8988T (cell line): ENCODE measurements around the gene TRAF7.

Experiments used
- DNase-seq: peaks from one replicate; pipeline ENCODE4 v3.0.0; 2011

TRAF7 gene

DNA sequence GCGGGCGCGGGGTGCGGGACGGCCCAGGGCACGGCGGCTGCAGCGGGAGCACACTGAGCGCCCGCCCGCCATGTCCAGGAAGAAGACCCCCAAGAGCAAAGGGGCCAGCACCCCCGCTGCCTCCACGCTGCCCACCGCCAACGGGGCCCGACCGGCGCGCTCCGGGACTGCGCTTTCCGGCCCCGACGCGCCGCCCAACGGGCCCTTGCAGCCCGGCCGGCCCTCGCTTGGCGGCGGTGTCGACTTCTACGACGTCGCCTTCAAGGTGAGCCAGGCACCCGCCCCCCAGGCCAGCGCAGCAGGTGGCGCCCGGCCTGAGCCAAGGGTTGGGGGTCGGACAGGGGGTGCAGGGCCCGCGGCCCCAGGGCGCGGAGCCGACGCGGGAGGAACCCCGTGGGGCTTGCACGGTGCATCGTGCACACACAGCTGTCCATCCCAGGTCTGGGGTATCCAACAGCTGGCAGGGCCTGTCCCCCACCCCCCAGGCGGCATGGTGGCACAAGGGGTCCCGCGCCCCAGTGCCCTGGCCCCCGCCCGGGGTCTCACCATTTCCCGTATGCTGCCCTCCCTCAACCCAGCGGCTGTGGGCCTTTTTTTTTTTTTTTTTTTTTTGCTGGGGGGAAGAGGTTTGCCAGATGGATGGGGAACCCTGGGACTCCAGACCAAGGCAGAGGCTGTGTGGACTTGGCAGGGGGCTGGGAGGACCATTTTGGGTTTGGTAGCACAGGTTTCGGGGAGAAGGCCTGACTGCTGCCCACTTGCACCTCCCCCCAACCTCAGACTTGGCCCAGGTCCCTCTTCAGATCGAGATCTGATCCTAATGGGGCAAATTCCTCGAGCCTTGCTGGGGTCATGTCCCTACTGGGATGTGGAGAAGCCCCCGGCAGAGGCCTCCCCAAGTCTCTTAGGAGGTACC, 6.6 kb upstream of the TRAF7 start:
- no peak for DNase-seq

GRCh38 chr16:2149630-2150417, 5.8 kb upstream of the TRAF7 start:
- DNase-seq, result no peak

- no peak for DNase-seq
Measured at GRCh38 chr16:2150418-2151187, 5.0 kb upstream of the TRAF7 start.

- DNase-seq, result no peak
Measured at GRCh38 chr16:2151188-2152091, 4.1 kb upstream of the TRAF7 start.

GRCh38 chr16:2152695-2153506, 2.7 kb upstream of the TRAF7 start:
- no peak for DNase-seq

- DNase-seq, result no peak
Measured at GRCh38 chr16:2154533-2155090, 970 bp upstream of the TRAF7 start.

DNA sequence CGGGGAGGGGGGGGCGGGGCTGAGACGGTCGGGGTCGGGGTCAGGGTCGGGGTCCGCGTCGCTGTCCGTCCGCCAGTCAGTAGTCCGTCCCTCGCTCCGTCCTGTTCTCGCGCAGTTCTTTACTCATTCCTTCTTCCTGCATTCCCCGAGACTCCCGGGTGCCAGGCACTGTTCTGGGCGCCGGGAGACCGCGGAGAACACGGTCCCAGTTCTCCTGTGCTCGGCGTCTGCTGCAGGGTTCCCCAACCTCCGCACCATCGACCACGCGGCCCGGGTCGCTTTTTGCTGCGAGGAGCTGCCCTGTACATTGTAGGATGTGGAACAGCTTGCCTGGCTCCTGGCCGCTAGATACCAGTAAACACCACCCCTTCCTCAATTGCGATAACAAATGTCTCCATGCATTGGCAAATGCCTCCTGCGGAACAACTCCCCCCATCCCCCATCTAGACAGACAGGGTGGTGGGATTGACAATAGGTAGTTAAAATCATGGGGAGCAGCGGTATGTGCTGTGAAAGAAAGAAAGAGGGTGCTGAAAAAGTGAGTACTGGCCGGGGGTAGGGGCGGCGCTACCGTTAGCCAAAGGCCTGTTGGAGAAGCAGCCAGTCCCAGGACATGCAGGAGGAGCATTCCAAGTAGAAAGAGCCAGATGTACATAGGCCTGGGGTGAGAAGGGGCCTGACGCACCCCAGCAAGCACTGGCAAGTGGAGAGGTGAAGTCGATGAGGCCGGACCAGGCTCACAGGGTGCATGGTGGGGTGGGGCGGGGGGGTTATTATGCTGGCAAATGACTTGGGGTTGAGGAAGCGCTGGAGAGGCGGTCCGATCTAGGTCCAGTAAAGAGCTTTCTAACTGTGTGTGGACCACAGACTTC, 631 bp downstream of the TRAF7 start:
- DNase-seq, result no peak

DNA sequence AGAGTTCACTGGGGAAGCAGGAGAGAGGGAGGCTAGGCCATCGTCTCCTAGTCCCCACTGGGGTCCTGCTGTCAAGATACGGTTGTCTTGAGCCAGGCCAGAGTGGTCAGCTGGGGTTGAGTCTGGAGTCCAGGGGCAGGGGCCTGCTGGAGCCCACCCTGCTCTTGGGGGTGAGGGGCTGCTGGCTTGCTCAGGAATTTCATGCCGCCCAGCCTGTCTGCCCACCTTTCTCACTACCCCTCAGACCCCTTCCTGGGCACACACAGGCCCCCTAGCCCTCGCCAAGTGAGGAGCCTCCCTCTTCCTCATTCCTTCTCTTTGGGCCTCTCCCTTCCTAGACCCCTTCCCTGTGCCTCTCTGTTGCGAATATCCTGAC, 1.3 kb downstream of the TRAF7 start:
- DNase-seq, result no peak

- no peak for DNase-seq
Measured at GRCh38 chr16:2157480-2158261, 2.1 kb downstream of the TRAF7 start.

DNA sequence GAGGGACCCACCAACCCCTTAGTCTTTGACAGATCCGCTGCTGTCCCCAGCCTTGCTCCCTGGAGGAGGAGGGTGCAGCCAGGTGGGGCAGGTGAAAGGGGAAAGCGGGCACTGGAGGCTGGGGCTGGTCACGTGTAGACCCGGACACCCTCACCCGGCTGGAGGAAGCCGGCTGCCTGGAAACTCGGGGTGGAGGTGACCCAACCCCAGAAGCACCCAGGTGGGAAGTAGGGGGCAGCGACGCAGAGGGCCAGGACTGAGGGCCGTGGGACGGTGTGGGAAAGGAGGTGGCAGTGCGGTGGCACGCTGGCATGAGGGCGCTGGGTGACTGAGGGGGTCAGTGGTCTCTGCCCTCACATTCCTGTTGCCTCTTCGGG, 2.7 kb downstream of the TRAF7 start:
- DNase-seq, result no peak

DNA sequence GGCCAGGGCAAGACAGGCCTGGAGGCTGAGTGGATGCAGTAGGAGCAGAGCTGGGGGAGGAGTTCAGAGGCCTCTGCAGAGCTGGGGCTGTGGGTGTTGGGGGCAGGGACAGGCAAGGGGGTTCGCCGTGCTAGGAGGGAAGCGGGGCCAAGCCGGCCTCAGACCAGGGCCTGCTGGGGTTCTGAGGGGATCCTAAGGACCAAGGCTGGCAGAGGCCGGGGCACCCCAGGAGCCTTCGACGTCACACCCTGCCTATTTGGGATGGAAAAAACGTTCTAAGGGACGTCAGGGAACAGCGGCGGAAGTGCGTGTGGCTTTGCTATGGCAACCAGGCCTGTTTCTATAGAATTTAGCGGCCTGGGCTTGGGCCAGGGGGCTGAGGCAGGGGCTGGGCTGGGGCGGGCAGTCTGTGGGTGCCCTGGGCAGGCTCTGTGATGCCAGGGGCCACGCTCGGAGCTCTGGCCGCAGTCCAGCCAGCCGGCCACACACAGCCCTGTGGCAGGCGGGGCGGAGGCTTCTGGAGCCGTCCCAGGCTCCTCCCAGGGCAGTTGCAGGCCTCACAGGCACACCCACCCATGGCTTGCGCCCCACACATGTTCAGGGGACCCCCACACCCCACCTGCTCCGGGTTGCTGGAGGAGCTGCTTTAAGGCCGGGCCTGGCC, 3.7 kb downstream of the TRAF7 start:
- no peak for DNase-seq

- no peak for DNase-seq
Measured at GRCh38 chr16:2160915-2161551, 5.5 kb downstream of the TRAF7 start.

DNA sequence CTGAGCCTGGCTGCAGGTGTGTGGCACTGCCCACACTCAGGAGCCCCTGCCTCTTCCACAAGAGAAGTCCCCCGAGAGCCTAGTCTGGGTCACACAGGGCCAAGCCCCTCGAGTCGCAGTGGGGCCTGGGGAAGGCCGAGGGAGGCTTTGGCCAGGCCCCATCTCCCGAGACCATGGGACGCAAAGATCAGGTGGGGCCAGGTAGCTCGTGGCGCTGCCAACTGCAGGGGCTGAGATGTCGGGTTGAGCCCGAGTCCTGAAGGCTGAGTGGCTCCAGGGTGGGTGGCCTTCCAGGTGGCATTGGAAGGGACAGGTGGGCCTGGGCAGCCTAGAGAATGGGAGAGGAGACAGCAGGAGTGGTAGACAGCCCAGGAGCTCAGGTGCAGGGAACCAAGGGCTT, 6.3 kb downstream of the TRAF7 start:
- no peak for DNase-seq

- DNase-seq, result no peak
Measured at GRCh38 chr16:2162676-2163118, 7.1 kb downstream of the TRAF7 start.

GRCh38 chr16:2163211-2163881, 7.8 kb downstream of the TRAF7 start:
- no peak for DNase-seq

DNA sequence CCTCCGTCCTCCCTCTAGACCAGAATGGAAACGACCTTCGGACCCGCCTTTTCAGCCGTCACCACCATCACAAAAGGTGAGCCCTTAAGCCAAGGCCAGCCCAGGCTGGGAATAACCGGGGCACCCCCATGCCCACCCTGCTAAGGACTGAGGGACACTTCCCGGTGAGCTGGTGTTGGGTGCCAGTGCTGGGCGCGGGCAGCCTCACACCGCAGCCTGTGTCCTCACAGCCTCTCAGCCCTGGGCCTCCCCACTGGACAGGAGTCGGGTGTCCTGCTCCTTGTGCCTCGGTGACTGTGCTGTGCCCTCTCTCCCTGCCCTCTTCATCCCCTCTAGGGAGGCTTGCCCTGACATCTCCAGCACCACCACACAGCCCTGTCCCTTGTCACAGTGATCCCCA, 10.3 kb downstream of the TRAF7 start:
- no peak for DNase-seq

GRCh38 chr16:2166263-2167067, 10.9 kb downstream of the TRAF7 start:
- DNase-seq, result no peak
